MM.1S (cell line): Measurements from ENCODE around the gene SIRT4.

Source experiments
- DNase-seq: peaks from one replicate; pipeline ENCODE4 v3.0.0-alpha.2; 2015
- H2AFZ ChIP-seq: fragments of 300-600 bp; sonication (generic); 2 replicates; pipeline ENCODE4 v1.6.0; 2016; ENCODE audit warnings: antibody characterized with exemption, low read length
- H3F3A ChIP-seq: fragments of 300-600 bp; sonication (generic); 2 replicates; pipeline ENCODE4 v1.6.1; 2016; ENCODE audit warnings: mild to moderate bottlenecking, antibody characterized with exemption, low read length, moderate library complexity, mixed read lengths; ENCODE audit not compliant: insufficient read depth
- H3K27ac ChIP-seq: fragments of 300-600 bp; sonication (generic); 2 replicates; pipeline ENCODE4 v1.5.1; 2016; ENCODE audit warnings: mild to moderate bottlenecking, low read length
- H3K27me3 ChIP-seq: fragments of 300-600 bp; sonication (generic); replicated peaks from 2 replicates; pipeline ENCODE4 v1.6.0; 2016; ENCODE audit warnings: low read length; ENCODE audit not compliant: insufficient read depth
- H3K36me3 ChIP-seq: fragments of 300-600 bp; sonication (generic); replicated peaks from 2 replicates; pipeline ENCODE4 v1.6.1; 2016; ENCODE audit warnings: mild to moderate bottlenecking, low read length, mixed read lengths; ENCODE audit not compliant: insufficient read depth
- H3K4me1 ChIP-seq: fragments of 300-600 bp; sonication (generic); 2 replicates; pipeline ENCODE4 v1.6.1; 2016; ENCODE audit warnings: low read length, mixed read lengths
- H3K4me2 ChIP-seq: fragments of 300-600 bp; sonication (generic); 2 replicates; pipeline ENCODE4 v1.6.0; 2016; ENCODE audit warnings: low read depth, low read length
- H3K4me3 ChIP-seq: fragments of 300-600 bp; sonication (generic); 2 replicates; pipeline ENCODE4 v1.5.1; 2016; ENCODE audit warnings: low read length, mixed read lengths
- H3K79me2 ChIP-seq: fragments of 300-600 bp; sonication (generic); 2 replicates; pipeline ENCODE4 v1.6.1; 2016; ENCODE audit warnings: mixed run types, low read length, mixed read lengths
- H3K9ac ChIP-seq: fragments of 300-600 bp; sonication (generic); 2 replicates; pipeline ENCODE4 v1.6.1; 2016; ENCODE audit warnings: low read length, mixed read lengths
- H3K9me2 ChIP-seq: fragments of 300-600 bp; sonication (generic); replicated peaks from 2 replicates; pipeline ENCODE4 v1.6.1; 2016; ENCODE audit warnings: mild to moderate bottlenecking, low read length, mixed read lengths; ENCODE audit not compliant: insufficient read depth
- H3K9me3 ChIP-seq: fragments of 300-600 bp; sonication (generic); replicated peaks from 2 replicates; pipeline ENCODE4 v1.6.1; 2016; ENCODE audit warnings: mild to moderate bottlenecking, low read length, mixed read lengths; ENCODE audit not compliant: insufficient read depth
- H4K20me1 ChIP-seq: fragments of 300-600 bp; sonication (generic); 2 replicates; pipeline ENCODE4 v1.6.1; 2016; ENCODE audit warnings: mild to moderate bottlenecking, low read length, moderate library complexity, mixed read lengths; ENCODE audit not compliant: insufficient read depth
- CTCF ChIP-seq: fragments of 300-600 bp; sonication (generic); IDR thresholded peaks from 2 replicates; pipeline ENCODE4 v1.5.1; 2016; ENCODE audit warnings: antibody characterized with exemption, low read length, mixed read lengths
- EZH2 ChIP-seq: fragments of 300-600 bp; sonication (generic); optimal IDR thresholded peaks from 2 replicates; pipeline ENCODE3; 2017; ENCODE audit warnings: low read depth, mild to moderate bottlenecking, antibody characterized with exemption, low read length, mixed read lengths
- EZH2phosphoT487 ChIP-seq: fragments of 300-600 bp; sonication (generic); IDR thresholded peaks from 2 replicates; pipeline ENCODE4 v1.6.1; 2018; ENCODE audit warnings: antibody characterized with exemption, low read length

The SIRT4 gene

GRCh38 chr12:120276734-120277133 is 25.4 kb upstream of the SIRT4 start:
- Histone ChIP-seq H3K79me2 (no peaks in the 10 kb centered on the region), H3K9me2 (no peaks in the 10 kb centered on the region), H3K9ac (no peak overlapping the region), H2AFZ (no peak overlapping the region), H3K27ac (no peak overlapping the region), H3K4me2 (no peak overlapping the region), H3K27me3 (no peaks in the 10 kb centered on the region), H3K4me3 (no peak overlapping the region), H4K20me1 (no peaks in the 10 kb centered on the region), H3K4me1 (no peaks in the 10 kb centered on the region), H3K9me3 (no peaks in the 10 kb centered on the region), H3F3A (no peaks in the 10 kb centered on the region), H3K36me3 (no peaks in the 10 kb centered on the region)
- TF ChIP-seq EZH2 (no peak), CTCF (no peak), EZH2phosphoT487 (no peak)
- no peak for DNase-seq

DNA sequence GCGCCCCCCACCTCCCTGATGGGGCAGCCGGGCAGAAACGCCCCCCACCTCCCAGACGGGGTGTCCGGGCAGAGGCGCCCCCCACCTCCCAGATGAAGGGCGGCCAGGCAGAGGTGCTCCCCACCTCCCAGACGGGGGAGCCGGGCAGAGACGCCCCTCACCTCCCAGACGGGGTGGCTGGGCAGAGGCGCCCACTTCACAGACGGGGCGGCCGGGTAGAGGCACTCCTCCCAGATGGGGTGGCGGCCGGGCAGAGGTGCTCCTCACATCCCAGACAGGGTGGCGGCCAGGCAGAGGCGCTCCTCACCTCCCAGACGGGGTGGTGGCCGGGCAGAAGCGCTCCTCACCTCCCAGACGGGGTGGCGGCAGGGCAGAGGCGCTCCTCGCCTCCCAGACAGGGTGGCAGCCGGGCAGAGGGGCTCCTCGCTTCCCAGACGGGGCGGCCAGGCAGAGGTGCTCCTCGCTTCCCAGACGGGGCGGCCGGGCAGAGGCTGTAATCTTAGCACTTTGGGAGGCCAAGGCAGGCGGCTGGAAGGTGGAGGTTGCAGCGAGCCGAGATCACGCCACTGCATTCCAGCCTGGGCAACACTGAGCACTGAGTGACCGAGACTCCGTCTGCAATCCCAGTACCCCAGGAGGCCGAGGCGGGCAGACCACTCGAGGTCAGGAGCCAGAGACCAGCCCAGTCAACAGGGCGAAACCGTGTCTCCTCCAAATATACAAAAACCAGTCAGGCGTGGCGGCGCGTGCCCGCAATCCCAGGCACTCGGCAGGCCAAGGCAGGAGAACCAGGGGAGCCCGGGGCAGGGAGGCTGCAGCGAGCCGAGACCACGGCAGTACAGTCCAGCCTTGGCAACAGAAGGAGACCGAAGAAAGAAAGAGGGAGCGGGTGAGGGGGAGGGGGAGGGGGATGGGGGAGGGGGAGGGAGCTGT is 23.7 kb upstream of the SIRT4 start:
- H3K9ac ChIP-seq = no peak overlapping the region

DNA sequence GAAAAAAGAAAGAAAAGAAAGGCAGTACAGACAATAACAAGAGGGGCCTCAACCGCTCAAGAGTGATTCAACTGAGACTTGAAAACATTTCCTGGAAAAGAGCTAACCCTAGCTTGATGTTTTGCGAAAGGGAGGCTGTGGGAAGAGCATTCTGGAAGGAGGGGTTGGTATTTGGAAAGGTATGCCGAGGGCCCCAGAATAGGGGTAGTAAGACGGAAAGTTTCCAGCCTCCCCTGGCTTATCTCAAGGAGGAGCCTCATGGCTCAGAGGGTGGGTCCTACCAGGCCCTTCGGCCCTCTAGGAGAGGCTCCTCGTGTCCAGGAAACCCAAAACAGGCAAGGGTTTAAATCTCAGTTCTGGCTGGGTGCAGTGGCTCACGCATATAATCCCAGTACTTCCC is 18.8 kb upstream of the SIRT4 start:
- H3K36me3 ChIP-seq = no peaks in the 10 kb centered on the region
- no peaks in the 10 kb centered on the region for H4K20me1 ChIP-seq
- H3K9me3 ChIP-seq = no peaks in the 10 kb centered on the region
- H3K27ac ChIP-seq = no peak overlapping the region
- H3K27me3 ChIP-seq = no peaks in the 10 kb centered on the region
- no peaks in the 10 kb centered on the region for H3K79me2 ChIP-seq
- H2AFZ ChIP-seq = no peak overlapping the region
- no peak overlapping the region for H3K4me2 ChIP-seq
- no peak overlapping the region for H3K9ac ChIP-seq
- H3K9me2 ChIP-seq = no peaks in the 10 kb centered on the region
- TF ChIP-seq EZH2 = no peak
- no peak for TF ChIP-seq EZH2phosphoT487
- no peak for TF ChIP-seq CTCF
- no peaks in the 10 kb centered on the region for H3K4me1 ChIP-seq
- no peak overlapping the region for H3K4me3 ChIP-seq
- no peak for DNase-seq
- H3F3A ChIP-seq = no peaks in the 10 kb centered on the region

More for the DNA sequence above, 23.7 kb upstream of the SIRT4 start:
- H3K27me3 ChIP-seq = no peaks in the 10 kb centered on the region
- H3K4me2 ChIP-seq = no peak overlapping the region
- H3K4me1 ChIP-seq = no peaks in the 10 kb centered on the region
- no peaks in the 10 kb centered on the region for H3K9me3 ChIP-seq
- no peaks in the 10 kb centered on the region for H3F3A ChIP-seq
- H3K27ac ChIP-seq = no peak overlapping the region
- H3K79me2 ChIP-seq = no peaks in the 10 kb centered on the region
- H2AFZ ChIP-seq = no peak overlapping the region
- DNase-seq = no peak
- no peaks in the 10 kb centered on the region for H3K9me2 ChIP-seq
- H3K36me3 ChIP-seq = no peaks in the 10 kb centered on the region
- TF ChIP-seq EZH2 (no peak), EZH2phosphoT487 (no peak), CTCF (no peak)
- H3K4me3 ChIP-seq = no peak overlapping the region
- no peaks in the 10 kb centered on the region for H4K20me1 ChIP-seq
